HL-60 (cell line): ENCODE results near the gene LRRIQ4.

Experiments
- DNase-seq, 2 experiments: peaks; one replicate each; pipeline ENCODE4 v3.0.0-alpha.2; 2010 to 2020; ENCODE audit warnings: low read depth in 1 of 2, low spot score in 1 of 2
- H3K27ac ChIP-seq: fragments of 250-450 bp; sonication (Bioruptor Pico); replicated peaks from 2 replicates; pipeline ENCODE4 v1.5.1; 2020; ENCODE audit warnings: mild to moderate bottlenecking, moderate library complexity
- H3K27me3 ChIP-seq: fragments of 250-450 bp; sonication (Bioruptor Pico); 2 replicates; pipeline ENCODE4 v1.5.1; 2021; ENCODE audit warnings: mild to moderate bottlenecking, moderate library complexity; ENCODE audit not compliant: insufficient read depth, poor library complexity, severe bottlenecking
- H3K4me3 ChIP-seq: replicated peaks from 2 replicates; pipeline ENCODE4 v1.5.1; 2011; ENCODE audit warnings: mild to moderate bottlenecking, control low read depth, low read length; ENCODE audit not compliant: insufficient read depth
- CTCF ChIP-seq: IDR thresholded peaks from one replicate; pipeline ENCODE4 v1.5.1; 2011; ENCODE audit warnings: low read length, control low read depth, inconsistent platforms; ENCODE audit not compliant: insufficient read depth
- GABPA ChIP-seq: IDR thresholded peaks from 2 replicates; pipeline ENCODE4 v1.6.1; 2012; ENCODE audit warnings: low read depth
- POLR2AphosphoS5 ChIP-seq: IDR thresholded peaks from 2 replicates; pipeline ENCODE4 v1.6.1; 2012; ENCODE audit warnings: low read depth
- SPI1 ChIP-seq: IDR thresholded peaks from 2 replicates; pipeline ENCODE4 v1.6.1; 2012; ENCODE audit warnings: low read depth, mild to moderate bottlenecking, borderline replicate concordance
- TF ChIP-seq, protein P1 (sequence below): IDR thresholded peaks from 2 replicates; pipeline ENCODE4 v1.6.1; 2012; ENCODE audit warnings: low read depth; ENCODE audit not compliant: insufficient replicate concordance

The LRRIQ4 gene

GRCh38 chr3:169781209-169781855 lies 31.3 kb upstream of the LRRIQ4 start:
- Histone ChIP-seq H3K27ac (no peak overlapping the region), H3K27me3 (no peaks in the 10 kb centered on the region), H3K4me3 (no peak overlapping the region)
- DNase-seq = no peak
- TF ChIP-seq POLR2AphosphoS5 = no peak
- TF ChIP-seq SPI1 = no peak
- TF ChIP-seq CTCF = no peak
- TF ChIP-seq, protein P1, sequence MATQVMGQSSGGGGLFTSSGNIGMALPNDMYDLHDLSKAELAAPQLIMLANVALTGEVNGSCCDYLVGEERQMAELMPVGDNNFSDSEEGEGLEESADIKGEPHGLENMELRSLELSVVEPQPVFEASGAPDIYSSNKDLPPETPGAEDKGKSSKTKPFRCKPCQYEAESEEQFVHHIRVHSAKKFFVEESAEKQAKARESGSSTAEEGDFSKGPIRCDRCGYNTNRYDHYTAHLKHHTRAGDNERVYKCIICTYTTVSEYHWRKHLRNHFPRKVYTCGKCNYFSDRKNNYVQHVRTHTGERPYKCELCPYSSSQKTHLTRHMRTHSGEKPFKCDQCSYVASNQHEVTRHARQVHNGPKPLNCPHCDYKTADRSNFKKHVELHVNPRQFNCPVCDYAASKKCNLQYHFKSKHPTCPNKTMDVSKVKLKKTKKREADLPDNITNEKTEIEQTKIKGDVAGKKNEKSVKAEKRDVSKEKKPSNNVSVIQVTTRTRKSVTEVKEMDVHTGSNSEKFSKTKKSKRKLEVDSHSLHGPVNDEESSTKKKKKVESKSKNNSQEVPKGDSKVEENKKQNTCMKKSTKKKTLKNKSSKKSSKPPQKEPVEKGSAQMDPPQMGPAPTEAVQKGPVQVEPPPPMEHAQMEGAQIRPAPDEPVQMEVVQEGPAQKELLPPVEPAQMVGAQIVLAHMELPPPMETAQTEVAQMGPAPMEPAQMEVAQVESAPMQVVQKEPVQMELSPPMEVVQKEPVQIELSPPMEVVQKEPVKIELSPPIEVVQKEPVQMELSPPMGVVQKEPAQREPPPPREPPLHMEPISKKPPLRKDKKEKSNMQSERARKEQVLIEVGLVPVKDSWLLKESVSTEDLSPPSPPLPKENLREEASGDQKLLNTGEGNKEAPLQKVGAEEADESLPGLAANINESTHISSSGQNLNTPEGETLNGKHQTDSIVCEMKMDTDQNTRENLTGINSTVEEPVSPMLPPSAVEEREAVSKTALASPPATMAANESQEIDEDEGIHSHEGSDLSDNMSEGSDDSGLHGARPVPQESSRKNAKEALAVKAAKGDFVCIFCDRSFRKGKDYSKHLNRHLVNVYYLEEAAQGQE = no peak
- no peak for TF ChIP-seq GABPA

DNA sequence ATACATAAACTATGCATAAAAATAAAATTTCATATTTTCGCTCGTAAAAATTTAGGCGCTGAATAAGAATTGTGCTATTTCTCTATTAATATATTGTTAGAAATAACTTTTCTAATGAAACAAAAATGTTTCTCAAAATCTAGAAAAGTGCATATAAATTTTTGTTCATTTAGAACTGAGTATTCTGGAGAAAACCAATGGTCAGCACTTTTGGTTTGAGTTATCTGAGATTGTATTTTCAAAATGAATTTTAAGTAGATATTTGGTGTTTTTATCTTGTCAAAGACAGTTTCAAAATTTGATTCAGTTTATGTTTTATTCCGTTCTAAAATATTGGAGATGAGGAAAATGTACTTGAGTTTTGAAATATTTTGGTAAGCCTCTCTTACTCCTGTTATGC lies 25.6 kb upstream of the LRRIQ4 start:
- no peak for DNase-seq
- H3K4me3 ChIP-seq = no peak overlapping the region
- no peak overlapping the region for H3K27ac ChIP-seq
- TF ChIP-seq POLR2AphosphoS5 (no peak), CTCF (no peak), GABPA (no peak), SPI1 (no peak)
- TF ChIP-seq, protein P1 = no peak
- H3K27me3 ChIP-seq = no peaks in the 10 kb centered on the region

- no peak for DNase-seq
- no peak overlapping the region for H3K4me3 ChIP-seq
- no peaks in the 10 kb centered on the region for H3K27me3 ChIP-seq
- TF ChIP-seq, protein P1 = no peak
- TF ChIP-seq CTCF = no peak
- TF ChIP-seq POLR2AphosphoS5 = no peak
- no peak for TF ChIP-seq GABPA
- TF ChIP-seq SPI1 = no peak
- H3K27ac ChIP-seq = no peak overlapping the region
Observed at GRCh38 chr3:169787791-169788190, 24.9 kb upstream of the LRRIQ4 start.
